ENCODE data around the gene HOXA6.

HOXA6 gene

GRCh38 chr7:27108390-27109127 lies 39.0 kb downstream of the HOXA6 start:
- DNase-seq (ENCODE audit: low spot score) = no peak

GRCh38 chr7:27107391-27108381 lies 39.9 kb downstream of the HOXA6 start:
- DNase-seq (ENCODE audit: low spot score) = no peak

- DNase-seq (ENCODE audit: low spot score) = no peak
Observed at GRCh38 chr7:27106901-27107240, 40.7 kb downstream of the HOXA6 start.

- no peak for DNase-seq (ENCODE audit: low spot score)
Observed at GRCh38 chr7:27106181-27106900, 41.2 kb downstream of the HOXA6 start.

- DNase-seq (ENCODE audit: low spot score) = no peak
Observed at GRCh38 chr7:27105301-27106031, 42.1 kb downstream of the HOXA6 start.

- no peak for DNase-seq (ENCODE audit: low spot score)
Observed at GRCh38 chr7:27104341-27105058, 43.1 kb downstream of the HOXA6 start.

GRCh38 chr7:27103489-27104226 lies 43.9 kb downstream of the HOXA6 start:
- DNase-seq (ENCODE audit: low spot score) = no peak

GRCh38 chr7:27102581-27103442 lies 44.8 kb downstream of the HOXA6 start, which contains the start of gene HOXA2:
Gene HOXA2, minus strand, starts transcription at chr7:27102683. Its CDS starts 183 bp downstream, at chr7:27102500.
- DNase-seq (ENCODE audit: low spot score) = no peak

GRCh38 chr7:27101957-27102580 lies 45.5 kb downstream of the HOXA6 start:
- DNase-seq (ENCODE audit: low spot score) = no peak

GRCh38 chr7:27101171-27101956 lies 46.2 kb downstream of the HOXA6 start:
- DNase-seq (ENCODE audit: low spot score) = no peak

GRCh38 chr7:27100694-27101170 lies 46.8 kb downstream of the HOXA6 start:
- DNase-seq (ENCODE audit: low spot score) = no peak

- no peak for DNase-seq (ENCODE audit: low spot score)
Observed at GRCh38 chr7:27099453-27100370, 47.9 kb downstream of the HOXA6 start.

GRCh38 chr7:27098578-27099451 lies 48.8 kb downstream of the HOXA6 start:
- no peak for DNase-seq (ENCODE audit: low spot score)

GRCh38 chr7:27097686-27098577 lies 49.6 kb downstream of the HOXA6 start:
- peak; percentile 52 for DNase-seq (ENCODE audit: low spot score)
